Measurements from ENCODE around the gene CAMKMT.

DNA sequence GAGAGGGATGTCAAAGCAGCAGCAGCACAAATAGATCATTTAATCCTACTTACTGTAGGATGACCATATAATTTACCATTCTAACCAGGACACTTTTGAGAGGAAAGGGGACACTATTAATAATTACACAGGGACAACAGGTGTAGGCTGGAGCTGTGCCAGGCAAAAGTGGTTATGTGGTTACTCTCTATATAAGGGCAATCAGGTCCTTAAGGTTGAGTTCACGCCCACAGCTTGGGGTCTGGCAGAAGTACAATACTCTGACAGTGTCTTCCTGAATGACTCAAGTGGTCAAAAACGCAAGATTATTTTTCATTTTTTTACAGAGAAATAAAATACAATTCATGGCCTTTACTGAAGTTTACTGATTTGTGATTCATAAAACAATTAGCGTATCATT lies 3.2 kb upstream of the CAMKMT start:
- TF ChIP-seq, protein P1, sequence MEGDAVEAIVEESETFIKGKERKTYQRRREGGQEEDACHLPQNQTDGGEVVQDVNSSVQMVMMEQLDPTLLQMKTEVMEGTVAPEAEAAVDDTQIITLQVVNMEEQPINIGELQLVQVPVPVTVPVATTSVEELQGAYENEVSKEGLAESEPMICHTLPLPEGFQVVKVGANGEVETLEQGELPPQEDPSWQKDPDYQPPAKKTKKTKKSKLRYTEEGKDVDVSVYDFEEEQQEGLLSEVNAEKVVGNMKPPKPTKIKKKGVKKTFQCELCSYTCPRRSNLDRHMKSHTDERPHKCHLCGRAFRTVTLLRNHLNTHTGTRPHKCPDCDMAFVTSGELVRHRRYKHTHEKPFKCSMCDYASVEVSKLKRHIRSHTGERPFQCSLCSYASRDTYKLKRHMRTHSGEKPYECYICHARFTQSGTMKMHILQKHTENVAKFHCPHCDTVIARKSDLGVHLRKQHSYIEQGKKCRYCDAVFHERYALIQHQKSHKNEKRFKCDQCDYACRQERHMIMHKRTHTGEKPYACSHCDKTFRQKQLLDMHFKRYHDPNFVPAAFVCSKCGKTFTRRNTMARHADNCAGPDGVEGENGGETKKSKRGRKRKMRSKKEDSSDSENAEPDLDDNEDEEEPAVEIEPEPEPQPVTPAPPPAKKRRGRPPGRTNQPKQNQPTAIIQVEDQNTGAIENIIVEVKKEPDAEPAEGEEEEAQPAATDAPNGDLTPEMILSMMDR (IDR thresholded peaks at IDR 0.05), result no peak
- no peak for TF ChIP-seq POLR2AphosphoS5 (IDR thresholded peaks at IDR 0.05)
